Astrocyte of the spinal cord (primary cell): ENCODE results near the gene SIL1.
A peak's percentile ranks its signal among the peaks of the same experiment; 100 is the strongest.

ENCODE experiments used
- DNase-seq: peaks from one replicate; pipeline ENCODE4 v3.0.0; 2011; ENCODE audit warnings: low read depth, low spot score
- H3K4me3 ChIP-seq: 2 replicates; pipeline ENCODE4 v1.5.1; 2011; ENCODE audit warnings: low read depth, mild to moderate bottlenecking, low read length, moderate library complexity
- in situ Hi-C: cut with HindIII; loops from 2 replicates; pipeline ENCODE4 v1.10.0; 2017; ENCODE audit warnings: low sequenced_read_pairs
- TF ChIP-seq, protein P1 (sequence below): IDR thresholded peaks from 2 replicates; pipeline ENCODE4 v1.5.1; 2012; ENCODE audit warnings: low read depth, mild to moderate bottlenecking, low read length, inconsistent platforms

The SIL1 gene

DNA sequence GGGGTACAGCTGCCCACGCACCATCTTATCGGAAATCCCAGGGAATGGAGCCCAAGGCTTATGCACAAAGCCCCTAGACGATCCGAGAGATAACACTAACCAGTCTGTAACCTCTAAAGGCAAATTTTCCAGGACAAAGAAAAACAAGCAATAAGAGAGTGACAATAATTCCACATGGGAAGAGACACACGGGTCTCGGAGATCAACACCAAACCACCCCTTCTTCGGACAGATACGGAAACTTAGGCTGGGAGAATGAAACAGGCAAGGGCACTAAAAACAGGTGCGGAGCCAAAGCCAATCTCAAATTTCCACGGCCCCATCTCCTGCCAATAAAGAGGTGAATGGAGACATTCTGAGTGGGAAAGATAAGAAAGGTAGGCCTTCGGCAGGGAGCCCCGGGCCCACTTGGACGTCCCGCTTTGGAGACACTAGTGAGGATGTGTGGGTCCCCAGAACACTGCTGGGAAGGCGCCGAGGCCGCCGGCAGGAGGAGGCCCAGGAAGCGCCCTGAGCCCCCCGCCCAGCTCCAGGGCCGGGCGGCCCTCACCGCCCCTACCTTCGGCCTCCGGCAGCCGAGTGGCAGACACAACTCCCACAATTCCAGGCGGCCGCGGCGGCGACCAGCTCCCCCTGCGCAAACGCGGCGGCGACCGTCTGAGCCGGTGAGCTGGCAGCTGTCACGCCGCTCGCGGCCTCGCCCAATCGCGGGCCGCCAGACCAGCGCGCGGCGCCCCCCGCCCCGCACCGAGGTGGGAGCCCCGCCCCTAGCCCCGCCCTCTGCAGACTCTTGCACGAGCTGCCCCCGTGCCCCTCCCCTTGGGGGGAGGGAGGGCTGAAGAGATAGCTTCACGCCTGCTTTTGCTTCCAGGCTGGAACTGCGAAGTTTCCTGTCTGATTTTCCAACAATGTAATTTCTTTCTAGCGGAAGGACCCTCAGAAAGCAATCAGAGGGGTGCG lies at the start of gene SIL1:
SIL1 (minus strand) TSS at position 659 of the 960 bp plus-strand sequence. CDS start 70,525 bp downstream, outside the sequence.
- peak within 1 kb of the TSS; percentile 84 for H3K4me3 ChIP-seq
- in situ Hi-C loops, result no loop called here
- DNase-seq, result peak; percentile 96
- TF ChIP-seq, protein P1, sequence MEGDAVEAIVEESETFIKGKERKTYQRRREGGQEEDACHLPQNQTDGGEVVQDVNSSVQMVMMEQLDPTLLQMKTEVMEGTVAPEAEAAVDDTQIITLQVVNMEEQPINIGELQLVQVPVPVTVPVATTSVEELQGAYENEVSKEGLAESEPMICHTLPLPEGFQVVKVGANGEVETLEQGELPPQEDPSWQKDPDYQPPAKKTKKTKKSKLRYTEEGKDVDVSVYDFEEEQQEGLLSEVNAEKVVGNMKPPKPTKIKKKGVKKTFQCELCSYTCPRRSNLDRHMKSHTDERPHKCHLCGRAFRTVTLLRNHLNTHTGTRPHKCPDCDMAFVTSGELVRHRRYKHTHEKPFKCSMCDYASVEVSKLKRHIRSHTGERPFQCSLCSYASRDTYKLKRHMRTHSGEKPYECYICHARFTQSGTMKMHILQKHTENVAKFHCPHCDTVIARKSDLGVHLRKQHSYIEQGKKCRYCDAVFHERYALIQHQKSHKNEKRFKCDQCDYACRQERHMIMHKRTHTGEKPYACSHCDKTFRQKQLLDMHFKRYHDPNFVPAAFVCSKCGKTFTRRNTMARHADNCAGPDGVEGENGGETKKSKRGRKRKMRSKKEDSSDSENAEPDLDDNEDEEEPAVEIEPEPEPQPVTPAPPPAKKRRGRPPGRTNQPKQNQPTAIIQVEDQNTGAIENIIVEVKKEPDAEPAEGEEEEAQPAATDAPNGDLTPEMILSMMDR, result no peak

DNA sequence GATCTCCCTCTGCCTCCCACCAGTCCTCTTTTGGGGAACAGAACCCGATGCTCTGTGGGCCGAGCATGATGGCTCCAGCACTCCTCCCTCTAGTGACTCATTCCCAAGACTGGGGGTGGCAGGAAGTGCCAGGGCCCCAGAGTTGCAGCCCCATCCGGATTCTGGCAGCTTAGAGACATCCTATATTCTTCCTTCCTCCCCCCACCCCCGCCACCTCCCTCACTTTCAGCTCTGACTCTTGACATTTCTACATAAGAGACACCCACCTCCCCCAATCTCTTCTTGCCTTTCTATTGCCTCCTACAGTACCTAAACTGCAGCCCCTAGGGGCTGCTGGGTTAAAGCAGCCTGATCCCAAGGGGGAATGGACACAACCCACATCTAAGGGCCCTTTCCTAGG lies 48.2 kb upstream of the SIL1 start:
- no peak for DNase-seq
- in situ Hi-C loops, result no loop called here

DNA sequence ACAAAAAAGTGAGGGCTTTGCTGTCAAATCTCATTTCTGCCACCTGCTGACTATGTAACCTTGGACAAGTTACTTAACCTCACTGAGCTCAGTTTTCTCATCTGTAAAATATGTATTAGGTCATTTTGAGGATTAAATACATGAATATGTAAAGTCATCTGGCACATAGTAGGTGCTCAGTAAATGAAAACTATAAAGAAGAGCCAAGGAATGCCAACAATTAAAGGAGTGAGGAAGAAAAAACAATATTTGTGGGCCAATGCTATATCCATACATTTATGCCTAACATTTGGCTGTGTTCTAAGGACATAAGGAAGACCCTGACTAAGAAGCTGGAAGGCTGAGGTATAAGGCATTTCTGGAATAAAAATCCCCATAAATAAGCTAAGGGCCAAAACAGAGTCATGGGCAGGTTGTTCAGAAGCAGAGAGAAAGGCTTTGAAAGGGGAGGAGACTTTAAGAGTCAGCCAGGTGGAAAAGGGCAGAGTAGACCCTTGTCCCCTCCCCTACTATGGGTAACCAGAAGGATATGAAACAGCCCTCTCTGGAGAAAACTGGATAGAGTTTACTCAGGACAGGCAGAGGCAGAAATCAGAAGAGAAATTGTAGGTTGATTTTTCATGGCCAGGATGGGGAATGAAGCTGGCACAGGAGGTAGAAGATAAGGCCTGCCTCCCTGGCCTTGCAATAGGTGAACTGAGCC lies 47.6 kb upstream of the SIL1 start:
- no peak for DNase-seq
- in situ Hi-C loops, result no loop called here
- no peak overlapping the region for H3K4me3 ChIP-seq
- TF ChIP-seq, protein P1, result no peak

More for the DNA sequence above, 48.2 kb upstream of the SIL1 start:
- TF ChIP-seq, protein P1, result no peak
- no peak overlapping the region for H3K4me3 ChIP-seq

DNA sequence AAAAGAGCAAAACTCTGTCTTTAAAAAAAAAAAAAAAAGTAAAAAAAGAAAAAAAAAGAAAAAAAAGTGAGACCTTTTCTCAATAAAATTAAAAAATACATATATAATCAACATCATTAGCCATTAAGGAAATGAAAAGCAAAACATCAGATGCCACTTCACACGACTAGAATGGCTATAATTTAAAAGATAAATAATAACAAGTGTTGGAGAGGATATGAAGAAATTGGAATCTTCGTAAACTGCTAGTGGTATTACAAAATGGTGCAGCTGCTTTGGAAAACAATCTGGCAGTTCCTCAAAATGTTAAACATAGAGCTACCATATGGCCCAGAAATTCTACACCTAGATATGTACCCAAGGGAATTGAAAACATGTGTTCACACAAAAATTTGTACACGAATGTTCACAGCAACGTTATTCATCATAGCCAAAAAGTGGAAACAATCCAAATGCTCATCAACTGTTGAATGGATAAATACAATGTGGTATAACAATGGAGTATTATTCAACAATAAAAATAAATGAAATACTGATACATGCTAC lies 45.3 kb upstream of the SIL1 start:
- DNase-seq, result no peak
- in situ Hi-C loops, result no loop called here
- TF ChIP-seq, protein P1, result no peak
- H3K4me3 ChIP-seq, result no peak overlapping the region

DNA sequence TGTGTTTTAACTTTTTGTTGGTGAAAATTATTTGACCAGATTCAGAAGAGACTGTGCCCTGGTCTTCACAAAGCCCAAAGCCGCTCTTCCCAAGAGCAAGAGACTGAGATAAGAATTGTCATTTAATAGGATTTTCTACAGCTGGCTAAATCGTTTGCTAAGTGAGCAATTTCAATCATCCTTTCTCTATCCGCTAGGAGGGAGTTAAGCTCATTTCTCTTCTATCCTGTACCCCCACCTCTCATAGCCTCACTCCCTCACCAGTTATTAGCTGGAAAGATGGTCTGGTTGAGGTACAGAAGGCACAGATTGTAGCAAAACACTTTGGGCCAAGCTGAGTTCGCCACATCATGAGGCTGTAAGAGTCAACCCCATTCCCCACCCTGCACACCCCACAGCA lies 43.0 kb upstream of the SIL1 start:
- no peak overlapping the region for H3K4me3 ChIP-seq
- TF ChIP-seq, protein P1, result no peak
- no peak for DNase-seq
- in situ Hi-C loops, result no loop called here

DNA sequence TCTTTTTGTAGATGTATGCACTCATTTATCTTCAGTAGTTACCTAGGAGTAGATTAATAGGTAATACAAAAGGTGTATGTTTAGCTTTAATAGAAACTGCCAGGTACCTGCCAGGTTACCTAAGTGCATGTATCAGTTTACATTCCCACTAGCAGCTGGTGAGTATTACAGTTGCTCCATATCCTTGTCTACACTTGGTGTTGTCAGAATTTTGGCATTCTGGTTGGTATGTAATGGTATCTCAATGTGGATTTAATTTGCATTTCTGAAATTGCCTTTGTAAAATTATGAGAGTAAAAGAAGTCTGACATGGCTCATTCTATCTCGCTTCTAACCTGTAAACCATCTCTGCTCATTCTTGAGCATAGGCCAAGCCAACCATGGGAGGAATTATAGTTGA lies 38.3 kb upstream of the SIL1 start:
- no peak for DNase-seq
- in situ Hi-C loops, result no loop called here
- TF ChIP-seq, protein P1, result no peak
- no peak overlapping the region for H3K4me3 ChIP-seq
